GM23248 (cell line): Measurements from ENCODE around the gene FAM186B. TPM values are rescaled to one million over a fixed set of nuclear protein-coding genes. Genes with fewer than 3 reads are reported as not detected.

Experiments
- DNase-seq: peaks from one replicate; pipeline ENCODE4 v3.0.0-alpha.2; 2015
- H2AFZ ChIP-seq: fragments of 200-600 bp; sonication (generic); 2 replicates; pipeline ENCODE4 v1.6.1; 2016; ENCODE audit warnings: antibody characterized with exemption
- H3F3A ChIP-seq: fragments of 200-600 bp; sonication (generic); 2 replicates; pipeline ENCODE4 v1.6.1; 2016; ENCODE audit warnings: mild to moderate bottlenecking, antibody characterized with exemption, mixed run types; ENCODE audit not compliant: insufficient read depth
- H3K27ac ChIP-seq: fragments of 200-600 bp; sonication (generic); 2 replicates; pipeline ENCODE4 v1.5.1; 2016; ENCODE audit warnings: mild to moderate bottlenecking
- H3K27me3 ChIP-seq: fragments of 200-600 bp; sonication (generic); replicated peaks from 2 replicates; pipeline ENCODE4 v1.6.1; 2016; ENCODE audit warnings: mild to moderate bottlenecking; ENCODE audit not compliant: insufficient read depth
- H3K36me3 ChIP-seq: fragments of 200-600 bp; sonication (generic); 2 replicates; pipeline ENCODE4 v1.6.1; 2016; ENCODE audit warnings: low read depth, mild to moderate bottlenecking
- H3K4me1 ChIP-seq: fragments of 200-600 bp; sonication (generic); 2 replicates; pipeline ENCODE4 v1.6.1; 2016; ENCODE audit warnings: mild to moderate bottlenecking; ENCODE audit not compliant: insufficient read depth
- H3K4me2 ChIP-seq: fragments of 200-600 bp; sonication (generic); one replicate; pipeline ENCODE4 v1.6.1; 2016; ENCODE audit warnings: mild to moderate bottlenecking; ENCODE audit not compliant: unreplicated experiment
- H3K4me3 ChIP-seq: fragments of 200-600 bp; sonication (generic); 2 replicates; pipeline ENCODE4 v1.5.1; 2016; ENCODE audit warnings: mild to moderate bottlenecking
- H3K79me2 ChIP-seq: fragments of 200-600 bp; sonication (generic); 2 replicates; pipeline ENCODE4 v1.6.1; 2016; ENCODE audit warnings: mild to moderate bottlenecking; ENCODE audit not compliant: insufficient read depth
- H3K9ac ChIP-seq: fragments of 200-600 bp; sonication (generic); 2 replicates; pipeline ENCODE4 v1.6.1; 2016; ENCODE audit warnings: mild to moderate bottlenecking
- H3K9me2 ChIP-seq: fragments of 200-600 bp; sonication (generic); 2 replicates; pipeline ENCODE4 v1.6.1; 2016; ENCODE audit warnings: mixed run types, mild to moderate bottlenecking, moderate library complexity; ENCODE audit not compliant: insufficient read depth
- H3K9me3 ChIP-seq: fragments of 200-600 bp; sonication (generic); one replicate; pipeline ENCODE4 v1.6.1; 2017; ENCODE audit warnings: low read depth
- H4K20me1 ChIP-seq: fragments of 200-600 bp; sonication (generic); 2 replicates; pipeline ENCODE4 v1.6.0; 2016; ENCODE audit not compliant: insufficient read depth
- EZH2 ChIP-seq: fragments of 200-600 bp; sonication (generic); IDR thresholded peaks from 2 replicates; pipeline ENCODE4 v1.6.1; 2018; ENCODE audit warnings: antibody characterized with exemption, mild to moderate bottlenecking; ENCODE audit not compliant: insufficient read depth, poor library complexity, severe bottlenecking
- EZH2phosphoT487 ChIP-seq: fragments of 200-600 bp; sonication (generic); IDR thresholded peaks from 2 replicates; pipeline ENCODE4 v1.6.1; 2018; ENCODE audit warnings: antibody characterized with exemption, moderate library complexity, mild to moderate bottlenecking, low read depth; ENCODE audit not compliant: insufficient read depth
- WGBS, 2 experiments: methylation state at CpG; one replicate each; pipeline ENCODE4 v1.1.6; 2015 to 2017; ENCODE audit warnings: low lambda C conversion rate in 2 of 2, low coverage in 1 of 2; ENCODE audit errors: missing lambda C conversion rate in 2 of 2; 5-methylcytosine and 5-hydroxymethylcytosine counted together
- in situ Hi-C: fragments of 300-500 bp; cut with MboI; formaldehyde crosslinking; loops from 2 replicates; pipeline ENCODE4 v1.15.0; 2020
- polyA plus RNA-seq: library from polyadenylated mRNA; unstranded; fragments of >200 nt; fragmentation: Nextera tagmentation; extraction: Ambion mirVana; gene quantifications from 2 replicates; pipeline ENCODE4 v1.2.1, GENCODE V29; 2016
- total RNA-seq: library from RNA; depleted of rRNA; stranded (reverse); fragments of >200 nt; shearing (Covaris generic); gene quantifications from 2 replicates; pipeline ENCODE4 v1.2.3, GENCODE V29; 2014

The FAM186B gene
- total and polyA plus RNA-seq, 2 experiments from 2014 or later: 0.22 to 0.38 TPM

DNA sequence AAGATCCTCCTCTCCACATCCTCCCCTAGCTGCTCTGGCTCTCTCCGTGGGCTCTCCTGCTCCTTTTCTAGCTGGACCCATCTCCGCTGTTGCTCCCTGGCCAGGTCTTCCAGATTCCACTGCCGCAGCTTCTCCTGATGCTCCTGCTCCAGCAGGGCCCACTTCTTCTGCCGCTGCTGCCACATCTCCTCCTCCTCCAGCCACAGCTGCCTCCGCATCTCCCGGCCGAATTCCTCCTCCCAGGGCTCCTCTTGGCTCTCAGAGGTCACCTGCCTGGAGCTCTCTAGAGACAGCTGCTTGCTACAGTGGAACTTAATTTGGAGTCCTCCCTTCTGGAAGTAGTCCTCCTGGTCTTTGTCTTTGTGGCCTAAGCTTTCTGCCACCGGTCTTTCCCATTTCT is 5.5 kb downstream of the FAM186B start:
- in situ Hi-C loops: no loop called here
- H3K79me2 ChIP-seq: no peaks in the 10 kb centered on the region
- no peaks in the 10 kb centered on the region for H4K20me1 ChIP-seq
- H3K36me3 ChIP-seq: no peaks in the 10 kb centered on the region
- TF ChIP-seq EZH2phosphoT487 (no peak), EZH2 (no peak)
- H3K27ac ChIP-seq: no peak overlapping the region
- no peaks in the 10 kb centered on the region for H3K27me3 ChIP-seq
- no peaks in the 10 kb centered on the region for H3K9me3 ChIP-seq
- 92 to 93% methylated on average over 8 of the region's 8 CpGs for WGBS, 2 experiments
- H3K4me2 ChIP-seq: no peak overlapping the region
- no peak for DNase-seq
- no peak overlapping the region for H2AFZ ChIP-seq
- no peaks in the 10 kb centered on the region for H3K4me1 ChIP-seq
- no peaks in the 10 kb centered on the region for H3F3A ChIP-seq
- H3K4me3 ChIP-seq: no peak overlapping the region
- no peak overlapping the region for H3K9ac ChIP-seq
- H3K9me2 ChIP-seq: no peaks in the 10 kb centered on the region

DNA sequence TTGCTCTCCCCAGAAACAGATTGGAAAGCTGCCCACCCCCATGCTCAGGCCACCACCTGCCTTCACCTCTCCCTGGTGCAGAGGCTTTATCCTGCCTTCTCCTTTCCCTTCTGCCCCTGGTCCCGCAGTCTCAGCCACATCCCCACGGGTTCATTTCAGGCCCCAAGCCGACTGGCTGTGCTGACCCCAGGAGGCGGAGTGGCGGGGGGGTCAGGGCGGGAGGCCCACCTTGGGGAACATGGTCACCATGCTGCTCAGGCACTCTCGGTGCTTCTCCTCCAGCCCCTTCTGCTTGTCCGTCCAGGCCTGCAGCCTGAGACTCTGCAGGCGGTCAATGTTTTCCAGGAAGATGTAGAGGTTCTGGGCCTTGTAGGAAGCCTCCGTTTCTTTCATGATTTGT is 6.9 kb downstream of the FAM186B start:
- in situ Hi-C loops: no loop called here
- TF ChIP-seq EZH2phosphoT487 (no peak), EZH2 (no peak)
- H3K27me3 ChIP-seq: no peaks in the 10 kb centered on the region
- no peak overlapping the region for H3K4me2 ChIP-seq
- no peak overlapping the region for H3K27ac ChIP-seq
- no peaks in the 10 kb centered on the region for H3K36me3 ChIP-seq
- WGBS, 2 experiments: 67 to 78% methylated on average over 10 of the region's 10 CpGs
- no peaks in the 10 kb centered on the region for H3K9me3 ChIP-seq
- H3K4me3 ChIP-seq: no peak overlapping the region
- H3K79me2 ChIP-seq: no peaks in the 10 kb centered on the region
- no peak overlapping the region for H3K9ac ChIP-seq
- H3K9me2 ChIP-seq: no peaks in the 10 kb centered on the region
- no peaks in the 10 kb centered on the region for H3F3A ChIP-seq
- no peak for DNase-seq
- H3K4me1 ChIP-seq: no peaks in the 10 kb centered on the region
- H4K20me1 ChIP-seq: no peaks in the 10 kb centered on the region
- H2AFZ ChIP-seq: no peak overlapping the region

DNA sequence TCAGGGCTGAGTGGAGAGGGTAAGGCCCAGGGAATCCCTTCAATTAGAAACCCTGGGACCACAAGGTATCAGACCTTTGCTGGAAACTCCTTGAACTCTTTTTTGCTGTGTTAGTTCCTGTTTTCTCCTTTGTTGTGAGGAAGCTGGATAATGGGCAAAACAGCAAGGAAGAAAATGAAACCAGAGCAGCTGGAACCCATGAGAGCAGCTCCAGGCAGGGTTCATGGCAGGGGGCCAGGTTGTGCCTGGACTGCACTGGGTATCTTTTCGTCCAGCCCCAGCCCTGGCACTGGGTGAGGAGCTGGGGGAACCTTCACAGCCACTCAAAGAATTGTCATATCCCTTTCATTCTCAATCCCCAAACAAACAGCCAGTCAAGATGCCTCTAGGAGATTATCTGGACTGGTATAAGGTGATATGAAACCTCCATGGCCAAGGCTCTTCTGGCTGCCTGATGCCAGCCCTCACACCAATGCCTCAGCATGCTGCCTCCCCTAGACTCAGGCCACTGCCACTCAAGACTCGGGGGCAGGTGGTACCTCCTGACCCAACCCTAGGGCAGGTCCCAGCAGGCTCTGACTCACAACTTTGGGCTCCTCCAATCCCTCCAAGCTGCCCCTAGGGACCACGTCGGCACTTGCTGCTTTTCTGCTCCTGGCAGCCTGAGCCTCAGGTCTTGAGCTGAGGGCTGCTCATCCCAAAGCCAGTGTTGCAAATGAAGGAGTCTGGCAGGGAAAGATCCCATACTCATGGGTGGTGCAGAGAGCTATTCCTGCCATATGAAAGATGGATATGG is 16.5 kb downstream of the FAM186B start:
- H3K27me3 ChIP-seq: no peaks in the 10 kb centered on the region
- no peaks in the 10 kb centered on the region for H3K79me2 ChIP-seq
- H4K20me1 ChIP-seq: no peaks in the 10 kb centered on the region
- H2AFZ ChIP-seq: no peak overlapping the region
- H3K4me1 ChIP-seq: no peaks in the 10 kb centered on the region
- TF ChIP-seq EZH2 (no peak), EZH2phosphoT487 (no peak)
- no peak overlapping the region for H3K9ac ChIP-seq
- 75 to 83% methylated on average over 4 of the region's 4 CpGs for WGBS, 2 experiments
- H3K4me3 ChIP-seq: no peak overlapping the region
- in situ Hi-C loops: no loop called here
- H3F3A ChIP-seq: no peaks in the 10 kb centered on the region
- no peak for DNase-seq
- no peak overlapping the region for H3K27ac ChIP-seq
- H3K36me3 ChIP-seq: no peaks in the 10 kb centered on the region
- no peaks in the 10 kb centered on the region for H3K9me2 ChIP-seq
- no peaks in the 10 kb centered on the region for H3K9me3 ChIP-seq
- H3K4me2 ChIP-seq: no peak overlapping the region

DNA sequence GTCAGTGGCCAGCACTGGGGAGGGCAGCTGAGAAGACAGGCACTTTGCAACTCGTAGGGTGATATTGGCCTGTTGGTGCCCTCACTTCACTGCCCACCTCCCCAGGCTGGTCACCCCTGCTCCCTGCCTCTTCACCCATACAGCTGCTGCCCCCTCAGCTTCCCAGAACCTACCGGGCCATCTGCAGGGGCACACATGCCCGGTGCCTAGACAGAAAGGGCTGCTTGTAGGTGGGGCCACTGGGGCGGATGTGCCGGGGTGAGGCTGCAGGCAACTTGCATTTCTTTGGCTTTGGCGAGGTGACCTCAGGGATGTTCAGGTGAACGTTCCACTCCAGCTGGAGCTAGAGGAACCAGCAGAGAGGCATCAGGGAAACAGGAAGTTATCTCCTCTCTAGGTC is 17.2 kb downstream of the FAM186B start:
- no peaks in the 10 kb centered on the region for H3K27me3 ChIP-seq
- H3K9me3 ChIP-seq: no peaks in the 10 kb centered on the region
- no peaks in the 10 kb centered on the region for H3K79me2 ChIP-seq
- no peak overlapping the region for H3K4me2 ChIP-seq
- no peaks in the 10 kb centered on the region for H4K20me1 ChIP-seq
- H3K9ac ChIP-seq: no peak overlapping the region
- no peaks in the 10 kb centered on the region for H3F3A ChIP-seq
- H3K4me1 ChIP-seq: no peaks in the 10 kb centered on the region
- H3K36me3 ChIP-seq: no peaks in the 10 kb centered on the region
- TF ChIP-seq EZH2phosphoT487 (no peak), EZH2 (no peak)
- DNase-seq: no peak
- H2AFZ ChIP-seq: no peak overlapping the region
- H3K9me2 ChIP-seq: no peaks in the 10 kb centered on the region
- no peak overlapping the region for H3K27ac ChIP-seq
- in situ Hi-C loops: no loop called here
- no peak overlapping the region for H3K4me3 ChIP-seq
- 96 to 99% methylated on average over 6 to 7 of the region's 7 CpGs for WGBS, 2 experiments
